Measurements from ENCODE around the gene NRXN3.
A peak's percentile ranks its signal among the peaks of the same experiment; 100 is the strongest.
"Not testable (repeated sequence)": the region's sequence is repeated elsewhere in the genome, so short reads cannot be mapped to it uniquely, and the experiment has no call there.

The NRXN3 gene

DNA sequence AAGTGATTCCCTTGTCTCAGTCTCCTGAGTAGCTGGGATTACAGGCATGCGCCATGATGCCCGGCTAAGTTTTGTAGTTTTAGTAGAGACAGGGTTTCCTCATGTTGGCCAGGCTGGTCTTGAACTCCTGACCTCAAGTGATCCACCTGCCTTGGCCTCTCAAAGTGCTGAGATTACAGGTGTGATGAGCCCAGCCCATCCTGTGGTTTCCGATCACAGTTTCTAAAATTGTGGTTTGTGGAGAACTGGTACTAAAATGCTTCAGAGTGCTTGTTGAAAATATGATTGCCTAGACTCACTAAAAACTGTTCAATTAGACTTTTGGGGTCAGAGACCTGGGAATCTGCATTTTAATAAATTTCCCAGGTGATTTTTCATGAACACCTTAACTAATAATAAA is 267.3 kb downstream of the NRXN3 start:
- DNase-seq; intact Hi-C loops (cut with DNase I): not testable (repeated sequence)

DNA sequence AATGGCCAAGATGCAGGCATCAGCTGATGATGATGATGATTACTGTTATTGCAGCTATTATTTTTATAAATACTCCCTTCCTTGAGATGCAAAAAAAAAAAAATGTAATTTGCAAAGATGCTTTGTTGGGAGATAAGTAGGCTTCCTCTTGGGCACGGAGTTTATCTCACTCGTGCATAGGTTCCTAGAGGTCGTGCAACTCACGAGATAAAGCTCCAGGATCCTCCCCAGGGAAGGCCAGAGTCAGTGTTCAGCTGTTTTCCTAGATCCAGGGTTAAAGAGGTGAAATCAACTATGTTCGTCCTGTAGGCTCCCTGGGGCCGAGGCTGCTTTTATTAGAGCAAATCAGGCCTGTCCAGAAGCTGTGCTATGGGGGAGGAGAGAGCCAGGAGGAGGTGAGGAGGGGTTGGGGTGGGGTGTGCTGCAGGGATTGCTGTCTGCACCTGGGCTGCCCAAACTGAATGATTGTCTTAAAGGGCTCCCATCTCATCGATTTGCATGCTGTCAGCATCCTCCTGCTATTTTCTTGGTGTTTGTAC is 270.3 kb downstream of the NRXN3 start:
- intact Hi-C loops (cut with DNase I) = no loop called here
- DNase-seq = no peak

DNA sequence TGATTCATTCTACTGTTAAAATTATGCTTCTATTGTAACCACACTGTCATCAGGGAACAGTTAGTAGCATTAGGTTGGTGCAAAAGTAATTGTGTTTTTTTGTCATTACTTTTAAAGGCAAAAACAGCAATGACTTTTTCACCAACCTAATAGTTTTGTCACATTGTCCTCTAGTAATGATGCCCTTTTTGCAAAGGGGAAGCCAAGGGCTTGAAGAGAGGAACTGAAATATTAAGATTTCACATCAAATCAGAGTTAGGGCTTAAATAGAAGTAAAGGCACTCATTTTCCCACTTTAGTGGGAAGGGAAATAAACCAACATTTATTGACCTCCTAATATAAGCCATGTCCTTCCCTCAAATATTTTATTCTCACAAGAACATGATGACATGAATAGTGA is 273.7 kb downstream of the NRXN3 start:
- intact Hi-C loops (cut with DNase I) = no loop called here
- no peak for DNase-seq

DNA sequence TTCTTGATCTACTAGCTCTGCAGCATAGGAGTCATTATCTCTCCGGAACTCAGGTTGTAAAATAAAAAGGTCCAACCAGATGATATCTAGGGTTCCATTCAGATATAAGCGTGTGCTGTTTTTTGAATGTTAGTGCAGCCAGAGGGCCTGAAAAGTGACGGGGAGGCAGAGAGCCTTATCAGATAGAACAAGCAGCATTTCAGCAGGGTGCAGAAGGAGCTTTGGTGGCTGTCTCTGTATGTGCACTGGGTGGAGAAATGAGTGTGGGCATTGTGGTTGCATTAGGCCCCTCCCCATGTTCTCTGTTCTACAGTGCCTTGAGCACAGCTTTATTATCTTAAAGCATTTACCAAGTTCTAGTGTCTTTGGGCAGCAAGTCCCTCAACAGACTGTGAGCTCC is 275.1 kb downstream of the NRXN3 start:
- no peak for DNase-seq
- intact Hi-C loops (cut with DNase I) = loop anchor here (5.0 kb wide), 1 partner anchor 122 kb away; no protein-coding TSS in a partner anchor

DNA sequence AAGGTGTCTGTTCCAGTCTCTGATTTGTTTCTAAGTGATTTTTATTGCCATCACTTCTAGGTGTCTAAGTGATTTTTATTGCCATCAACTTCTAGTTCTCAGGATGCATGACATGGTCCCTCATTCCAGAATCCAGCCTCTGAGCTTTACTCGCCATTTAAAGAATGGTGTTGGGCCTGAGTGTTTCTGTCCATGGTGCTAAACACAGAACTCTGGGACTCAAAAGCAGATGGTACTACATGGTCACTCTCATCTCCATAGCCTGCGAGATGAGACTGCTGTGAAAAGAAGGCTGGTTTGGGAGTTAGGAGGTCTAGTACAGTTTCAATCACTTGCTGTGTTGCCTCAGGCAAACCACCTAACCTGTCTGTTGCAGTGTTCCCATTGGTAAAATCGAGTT is 276.6 kb downstream of the NRXN3 start:
- no peak for DNase-seq
- intact Hi-C loops (cut with DNase I) = loop anchor here (5.0 kb wide), 1 partner anchor 120 kb away; no protein-coding TSS in a partner anchor

DNA sequence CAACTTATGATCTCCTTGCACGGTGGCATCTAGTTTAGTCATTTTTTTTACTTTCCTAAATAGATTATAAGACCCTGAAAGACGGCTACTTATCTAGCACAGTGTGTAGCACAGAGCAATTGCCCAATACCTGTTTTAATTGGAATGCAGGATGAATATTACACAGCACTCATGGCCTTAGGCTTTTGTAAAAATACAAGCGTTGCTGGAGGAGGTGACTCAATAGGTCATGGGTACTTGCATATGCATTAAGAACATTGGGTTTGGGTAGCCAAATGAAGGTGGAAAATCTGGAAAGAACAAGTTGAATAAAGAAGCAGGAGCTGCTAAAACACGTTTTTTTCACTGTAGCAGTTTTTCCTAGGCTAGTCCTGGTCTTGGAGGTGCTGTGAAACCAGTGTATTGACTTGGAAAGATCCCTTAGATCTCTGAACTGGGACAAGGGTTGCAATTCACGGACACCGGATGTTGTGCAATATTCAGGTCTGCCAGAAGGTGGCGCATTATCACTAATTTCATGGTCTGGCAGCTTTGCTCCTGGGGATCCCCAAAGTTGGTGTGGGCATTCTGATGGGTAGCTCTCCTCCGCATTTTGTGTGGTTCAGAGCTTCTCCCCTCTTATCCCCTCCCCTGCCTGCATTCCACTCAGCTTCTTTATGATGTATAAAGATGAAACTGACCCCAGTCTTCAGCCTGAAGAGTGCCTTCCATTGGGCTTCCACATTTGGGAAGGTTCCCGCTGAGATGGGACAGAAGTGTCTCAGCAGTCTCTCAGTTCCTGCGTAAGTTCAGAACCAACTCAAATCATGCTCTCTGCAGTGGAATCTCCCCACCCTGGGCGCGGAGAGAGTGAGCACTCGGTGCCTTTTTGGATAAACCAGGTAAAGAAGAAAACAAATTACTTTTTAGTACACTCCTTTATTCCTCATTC is 278.3 kb downstream of the NRXN3 start:
- intact Hi-C loops (cut with DNase I) = loop anchor here (5.0 kb wide), 1 partner anchor 119 kb away; no protein-coding TSS in a partner anchor
- DNase-seq = peak; percentile 27 to 92 (median 79)

DNA sequence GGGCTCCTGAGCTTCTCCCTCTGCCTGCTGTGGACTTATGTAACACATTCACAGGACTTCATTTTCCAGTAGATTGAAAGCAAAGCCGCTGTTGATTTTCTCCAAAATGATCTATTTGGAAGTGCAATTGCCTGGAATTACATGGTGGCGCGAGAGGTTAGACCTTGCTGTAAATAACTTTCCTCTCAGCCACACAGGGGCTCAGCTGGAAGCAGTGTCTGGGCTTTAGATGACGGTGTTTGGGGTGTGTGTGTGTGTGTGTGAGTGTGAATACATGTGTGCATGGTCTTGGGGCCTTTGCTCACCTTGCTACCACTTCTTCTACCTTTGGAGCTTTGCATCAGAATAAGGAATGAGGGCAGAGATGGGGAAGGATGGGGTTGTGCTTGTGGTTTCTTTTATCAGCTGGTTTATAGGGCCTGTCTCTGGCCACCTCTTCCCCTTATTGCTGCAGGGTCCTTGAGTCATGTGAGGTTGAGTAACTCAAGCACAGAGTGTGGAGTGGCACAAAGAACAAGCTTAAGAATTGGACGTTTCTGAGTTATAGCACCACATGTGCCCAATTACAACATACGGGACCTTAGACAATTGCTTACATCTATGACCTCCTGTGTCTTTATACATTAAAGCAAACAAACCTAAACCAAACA is 280.6 kb downstream of the NRXN3 start:
- no peak for DNase-seq
- intact Hi-C loops (cut with DNase I) = no loop called here

DNA sequence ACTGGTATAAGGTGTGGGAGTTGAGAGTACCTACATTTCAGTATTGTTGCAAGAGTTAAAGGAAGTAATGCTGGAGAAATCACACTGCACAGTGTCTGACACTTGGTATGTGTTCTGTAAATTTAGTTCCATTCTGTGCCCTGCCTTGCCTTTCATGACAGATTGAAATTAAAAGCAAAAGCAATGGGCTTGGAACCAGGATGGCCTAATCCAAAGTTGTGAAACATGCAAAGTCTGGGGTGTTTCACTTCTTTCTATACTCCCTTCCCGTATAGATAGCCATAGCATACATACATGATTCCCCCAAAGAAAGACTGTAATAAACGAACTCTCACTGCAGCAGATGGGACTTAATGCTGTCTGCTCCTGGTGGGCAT is 281.1 kb downstream of the NRXN3 start:
- no peak for DNase-seq
- intact Hi-C loops (cut with DNase I) = no loop called here

DNA sequence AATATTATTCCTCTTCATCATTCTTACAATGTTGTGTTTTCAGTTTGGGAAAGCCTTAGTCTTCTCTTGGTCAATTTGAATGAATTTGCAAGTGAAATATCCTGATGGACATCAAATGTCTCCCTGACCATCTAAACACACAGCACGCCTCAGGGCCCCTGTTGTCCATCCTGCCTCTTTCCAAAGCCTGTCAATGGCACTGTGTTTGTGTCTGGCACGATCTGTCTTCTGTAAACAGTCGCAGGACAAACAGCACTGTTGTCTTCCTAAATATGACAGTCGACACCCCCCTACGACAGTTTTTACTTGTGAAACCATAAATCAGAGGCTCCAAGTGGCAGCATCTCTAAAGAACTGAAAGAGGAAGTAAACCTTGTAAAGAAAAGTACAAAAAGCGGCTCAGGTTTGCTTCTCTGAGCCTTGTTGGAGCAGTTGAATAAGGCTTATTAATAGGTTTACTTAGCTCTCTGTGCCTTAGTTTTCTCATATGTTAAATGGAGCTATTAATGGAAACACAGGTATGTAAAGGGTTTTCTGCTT is 285.8 kb downstream of the NRXN3 start:
- DNase-seq = peak in 34 of 42 donors; percentile 7 to 69 (median 44)
- intact Hi-C loops (cut with DNase I) = no loop called here

DNA sequence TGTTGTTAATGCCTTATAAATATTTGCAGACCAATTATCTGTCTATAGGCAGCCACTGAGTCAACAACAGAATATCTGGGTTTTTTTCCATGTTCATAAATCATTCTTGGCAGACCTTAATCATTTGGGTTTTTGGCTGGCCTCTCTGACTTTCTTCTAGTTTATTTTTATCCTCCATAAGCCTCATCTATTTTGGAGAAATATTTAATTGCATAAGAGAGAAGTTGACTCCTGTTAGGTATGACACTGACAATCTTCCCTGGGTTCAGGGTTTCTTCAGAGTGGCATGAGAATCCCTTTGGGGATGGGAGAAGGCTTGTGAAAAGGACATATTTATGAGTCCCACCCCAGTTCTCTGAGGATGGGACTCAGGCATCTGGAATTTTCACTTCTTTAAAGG is 299.8 kb downstream of the NRXN3 start:
- intact Hi-C loops (cut with DNase I) = no loop called here

DNA sequence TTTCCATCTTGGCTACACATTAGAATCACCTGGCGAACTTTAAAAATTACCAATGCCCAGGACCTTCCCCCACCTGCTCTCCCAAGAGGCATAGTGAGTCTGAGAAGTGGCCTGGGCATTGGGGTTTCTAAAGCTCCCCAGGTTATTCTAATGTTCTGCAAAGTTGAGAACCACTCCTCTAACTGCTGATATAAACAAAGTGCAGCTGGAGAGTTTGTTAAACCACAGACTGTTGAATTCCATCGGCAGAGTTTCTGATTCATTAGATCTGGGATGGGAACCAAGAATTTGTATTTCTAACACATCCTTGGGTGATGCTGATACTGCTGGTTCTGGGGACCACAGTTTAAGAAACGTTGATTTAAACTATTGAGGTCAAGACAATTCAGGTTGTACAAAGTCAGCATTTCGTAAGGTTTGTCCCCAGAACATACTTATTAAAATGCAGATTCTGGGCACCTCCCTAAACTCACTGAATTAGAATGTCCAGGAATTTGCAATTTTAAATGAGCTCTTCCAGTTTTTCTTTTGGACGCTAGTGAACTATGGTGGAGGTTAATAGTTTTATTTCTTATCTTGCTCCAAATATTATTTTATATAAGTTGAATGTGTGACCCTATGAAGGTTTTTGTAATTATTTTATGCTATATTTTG is 309.1 kb downstream of the NRXN3 start:
- no peak for DNase-seq
- intact Hi-C loops (cut with DNase I) = no loop called here

More for the DNA sequence above, 299.8 kb downstream of the NRXN3 start:
- DNase-seq = no peak

DNA sequence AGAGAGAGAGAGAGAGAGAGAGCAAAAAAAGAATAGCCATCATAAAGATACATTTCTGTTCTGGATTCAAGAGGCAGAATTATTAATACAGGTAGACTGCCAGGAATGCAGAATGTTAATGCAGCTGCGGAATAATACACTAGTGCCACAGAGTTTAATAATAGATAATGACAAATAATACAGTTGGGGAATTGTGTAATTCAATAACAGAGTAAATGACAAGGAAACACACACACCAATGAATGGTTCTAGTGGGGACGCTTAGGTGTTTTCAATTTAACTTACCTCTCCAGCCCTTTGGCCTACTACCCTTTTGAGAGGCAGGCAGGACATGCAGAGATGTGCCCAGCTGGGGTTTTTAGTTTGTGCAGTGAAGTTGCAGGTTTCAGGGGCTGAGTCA is 313.9 kb downstream of the NRXN3 start:
- intact Hi-C loops (cut with DNase I) = no loop called here
- DNase-seq = no peak

DNA sequence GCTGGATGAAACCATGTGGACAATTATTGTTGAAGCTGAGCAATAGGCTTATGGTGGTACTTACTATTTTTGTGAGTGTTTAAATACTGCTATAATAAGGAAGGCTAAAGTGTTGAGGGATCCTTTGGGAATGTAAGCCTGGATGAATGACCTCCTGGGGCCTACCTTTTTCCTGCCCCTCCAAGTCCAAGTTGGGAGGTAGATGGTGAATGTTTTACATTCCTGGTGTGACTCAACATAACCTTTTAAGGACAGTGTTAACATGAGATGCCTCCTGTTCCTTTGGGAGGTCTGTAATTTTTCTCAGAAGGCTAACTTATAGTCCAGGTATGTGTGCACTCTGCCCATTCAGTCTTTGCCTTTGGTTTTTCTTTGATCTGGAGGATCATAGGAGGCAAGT is 315.9 kb downstream of the NRXN3 start:
- DNase-seq = no peak
- intact Hi-C loops (cut with DNase I) = no loop called here

DNA sequence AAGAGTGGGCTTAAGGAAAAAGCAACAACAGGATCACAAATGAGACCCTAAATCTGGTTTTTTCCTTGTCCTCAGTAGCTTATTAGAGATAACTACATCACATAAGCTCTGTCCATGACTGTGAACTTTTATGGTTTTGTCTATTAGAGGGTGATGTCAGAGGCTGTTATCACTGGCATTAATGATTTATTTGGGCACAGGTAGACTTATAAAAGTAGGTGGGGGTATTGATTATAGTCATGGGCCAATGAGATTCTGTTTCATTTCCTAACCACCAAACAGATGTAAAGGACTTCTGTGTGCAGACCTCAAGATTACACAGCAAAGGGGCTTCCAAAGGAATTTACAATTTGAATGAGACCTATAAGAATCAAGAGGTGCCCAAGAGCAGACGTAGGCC is 316.4 kb downstream of the NRXN3 start:
- no peak for DNase-seq
- intact Hi-C loops (cut with DNase I) = no loop called here

DNA sequence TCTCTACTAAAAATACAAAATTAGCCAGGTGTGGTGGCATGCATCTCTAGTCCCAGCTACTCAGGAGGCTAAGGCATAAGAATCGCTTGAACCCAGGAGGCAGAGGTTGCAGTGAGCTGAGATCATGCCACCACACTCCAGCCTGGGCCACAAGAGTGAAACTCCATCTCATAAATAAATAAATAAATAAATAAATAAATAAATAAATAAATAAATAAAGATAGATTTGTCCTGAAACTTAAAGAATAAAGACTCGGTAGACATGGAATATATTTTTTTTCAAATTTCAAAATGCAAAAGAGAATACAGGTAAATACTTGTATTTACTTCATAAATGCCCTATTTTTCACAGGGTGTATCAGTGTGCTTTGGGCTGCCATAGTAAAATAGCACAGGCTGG is 317.4 kb downstream of the NRXN3 start:
- DNase-seq; intact Hi-C loops (cut with DNase I): not testable (repeated sequence)

DNA sequence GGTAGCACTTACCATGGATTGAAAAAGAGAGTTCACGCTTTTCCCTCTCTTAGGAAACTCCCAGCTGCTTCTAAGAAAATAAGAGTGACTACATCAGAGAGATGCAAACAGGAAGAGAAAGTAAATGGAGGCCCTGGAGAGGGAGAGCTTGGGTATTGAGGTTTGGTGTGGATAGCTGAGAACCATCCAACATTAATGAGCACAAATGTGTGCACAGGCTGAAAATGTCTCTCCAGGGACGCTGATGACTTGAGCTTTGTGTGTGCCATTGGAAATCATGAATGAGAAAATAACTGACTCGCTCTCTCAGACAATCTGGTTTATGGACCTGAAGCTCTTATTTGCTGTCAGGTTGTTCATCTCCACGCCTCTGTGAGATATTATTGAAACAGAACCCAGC is 318.8 kb downstream of the NRXN3 start:
- DNase-seq = no peak
- intact Hi-C loops (cut with DNase I) = no loop called here

DNA sequence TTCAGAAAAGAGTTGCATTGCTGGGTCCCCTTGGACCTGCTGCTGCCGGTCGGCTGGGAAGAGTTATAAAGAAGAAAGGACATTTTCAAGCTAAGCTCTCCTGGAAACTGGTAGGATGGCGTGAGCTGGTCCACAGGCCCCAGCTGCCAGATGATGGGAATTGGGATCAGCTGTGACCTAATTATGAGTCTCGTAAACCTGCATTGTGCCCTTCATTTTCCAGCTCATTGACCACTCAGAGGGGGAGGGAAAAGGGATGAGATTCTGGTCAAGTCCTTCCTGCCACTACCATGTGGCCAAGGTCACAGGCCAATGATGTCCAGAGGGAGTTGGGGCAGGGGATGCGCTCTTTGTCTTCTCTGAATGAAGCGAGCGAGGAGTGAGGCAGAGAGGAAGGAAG is 320.9 kb downstream of the NRXN3 start:
- DNase-seq = peak in 11 of 42 donors; percentile 1 to 50 (median 17)
- intact Hi-C loops (cut with DNase I) = no loop called here

DNA sequence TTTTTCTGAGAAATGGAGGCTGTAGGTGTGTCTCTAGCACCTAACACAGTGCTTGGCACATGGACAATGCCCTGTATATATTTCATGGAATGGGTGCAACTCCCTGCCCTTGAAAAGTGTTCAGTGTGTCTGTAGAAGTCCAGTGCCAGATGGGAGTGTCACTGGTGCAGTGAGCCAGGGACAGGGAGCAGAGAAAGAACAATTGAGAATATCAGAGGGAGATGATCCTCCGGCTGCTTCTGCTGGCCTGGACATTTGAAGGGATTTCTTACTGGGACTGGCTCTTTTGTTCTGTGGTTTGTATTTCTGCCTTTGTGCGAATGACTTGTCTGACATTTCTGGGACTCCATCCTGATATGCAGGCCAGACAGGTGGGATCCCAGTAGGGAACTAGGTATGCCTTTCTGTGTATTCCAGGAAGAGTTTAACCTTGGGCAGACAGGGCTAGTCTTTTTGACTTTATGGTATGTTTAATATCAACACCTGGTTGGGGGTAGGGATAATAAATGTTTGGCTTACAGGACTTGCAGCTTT is 328.0 kb downstream of the NRXN3 start:
- intact Hi-C loops (cut with DNase I) = no loop called here
- peak in 25 of 42 donors; percentile 4 to 66 (median 30) for DNase-seq

DNA sequence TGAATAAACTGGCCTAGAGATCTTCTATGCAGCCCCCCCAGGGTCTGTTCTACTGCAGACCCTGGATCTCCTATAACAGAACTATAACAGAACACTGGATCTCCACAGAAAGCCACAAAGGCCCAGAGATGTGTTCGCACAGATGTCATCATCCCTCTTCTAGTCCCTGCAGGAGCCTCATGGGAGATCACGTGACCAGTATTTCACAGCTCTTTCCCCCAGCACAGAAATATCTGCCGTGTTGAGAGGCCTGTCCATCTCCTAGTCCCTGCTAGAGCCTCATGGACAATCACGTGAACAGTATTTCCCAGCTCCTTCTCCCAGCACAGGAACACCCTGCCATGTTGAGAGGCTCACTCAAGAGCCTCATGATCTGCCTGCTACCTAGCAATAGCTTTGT is 331.7 kb downstream of the NRXN3 start:
- no peak for DNase-seq
- intact Hi-C loops (cut with DNase I) = no loop called here

Data from head of caudate nucleus (tissue), 42 donors.